ENCODE results near the gene ST6GALNAC2. TPM values are rescaled to one million over a fixed set of nuclear protein-coding genes. Genes with fewer than 3 reads are reported as not detected.
A peak's percentile ranks its signal among the peaks of the same experiment; 100 is the strongest.
"Not testable (repeated sequence)": the region's sequence is repeated elsewhere in the genome, so short reads cannot be mapped to it uniquely, and the experiment has no call there.

The ST6GALNAC2 gene
- total RNA-seq, 2 donors from 2014 or later = 6.9 to 10.1 TPM

GRCh38 chr17:76566988-76567431 is 18.6 kb downstream of the ST6GALNAC2 start:
- DNase-seq = no peak
- Histone ChIP-seq H3K4me3 (no peak overlapping the region), H3K27me3 (no peaks in the 10 kb centered on the region), H3K27ac (peak overlapping the region; percentile 45 to 88 (median 71)), H3K9me3 (no peaks in the 10 kb centered on the region), H3K4me1 (peaks cover 48% of the 10 kb centered on the region), H3K36me3 (replicated peaks in 1 of 2; ENCODE audit: insufficient read depth in 1 of 2, low read depth in 2 of 2) (peaks cover 0 to 2% of the 10 kb centered on the region in 2 donors)
- no peak for ATAC-seq
- WGBS, 2 donors = 37 to 61% methylated on average over 5 of the region's 5 CpGs
- intact Hi-C loops (cut with DNase I) = no loop called here
- TF ChIP-seq POLR2A (IDR thresholded peaks at IDR 0.05) = no peak
- TF ChIP-seq, protein P1, sequence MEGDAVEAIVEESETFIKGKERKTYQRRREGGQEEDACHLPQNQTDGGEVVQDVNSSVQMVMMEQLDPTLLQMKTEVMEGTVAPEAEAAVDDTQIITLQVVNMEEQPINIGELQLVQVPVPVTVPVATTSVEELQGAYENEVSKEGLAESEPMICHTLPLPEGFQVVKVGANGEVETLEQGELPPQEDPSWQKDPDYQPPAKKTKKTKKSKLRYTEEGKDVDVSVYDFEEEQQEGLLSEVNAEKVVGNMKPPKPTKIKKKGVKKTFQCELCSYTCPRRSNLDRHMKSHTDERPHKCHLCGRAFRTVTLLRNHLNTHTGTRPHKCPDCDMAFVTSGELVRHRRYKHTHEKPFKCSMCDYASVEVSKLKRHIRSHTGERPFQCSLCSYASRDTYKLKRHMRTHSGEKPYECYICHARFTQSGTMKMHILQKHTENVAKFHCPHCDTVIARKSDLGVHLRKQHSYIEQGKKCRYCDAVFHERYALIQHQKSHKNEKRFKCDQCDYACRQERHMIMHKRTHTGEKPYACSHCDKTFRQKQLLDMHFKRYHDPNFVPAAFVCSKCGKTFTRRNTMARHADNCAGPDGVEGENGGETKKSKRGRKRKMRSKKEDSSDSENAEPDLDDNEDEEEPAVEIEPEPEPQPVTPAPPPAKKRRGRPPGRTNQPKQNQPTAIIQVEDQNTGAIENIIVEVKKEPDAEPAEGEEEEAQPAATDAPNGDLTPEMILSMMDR (IDR thresholded peaks at IDR 0.05) = no peak

- no peak overlapping the region for H3K4me3 ChIP-seq
- DNase-seq = no peak
- WGBS, 2 donors = 76 to 78% methylated on average over 3 of the region's 3 CpGs
- TF ChIP-seq POLR2A (IDR thresholded peaks at IDR 0.05) = no peak
- TF ChIP-seq, protein P1 (IDR thresholded peaks at IDR 0.05) = no peak
- peaks cover 2% of the 10 kb centered on the region in 2 donors for H3K36me3 ChIP-seq (replicated peaks in 1 of 2; ENCODE audit: insufficient read depth in 1 of 2, low read depth in 2 of 2)
- H3K27ac ChIP-seq = peak overlapping the region in 3 of 4 donors; percentile 65 to 88 (median 77)
- peaks cover 52% of the 10 kb centered on the region for H3K4me1 ChIP-seq
- no peaks in the 10 kb centered on the region for H3K9me3 ChIP-seq
- intact Hi-C loops (cut with DNase I) = no loop called here
- H3K27me3 ChIP-seq = no peaks in the 10 kb centered on the region
- no peak for ATAC-seq
Observed at GRCh38 chr17:76566613-76566943, 19.1 kb downstream of the ST6GALNAC2 start.

- no peaks in the 10 kb centered on the region for H3K9me3 ChIP-seq
- H3K27me3 ChIP-seq = no peaks in the 10 kb centered on the region
- ATAC-seq (no peak), DNase-seq (no peak)
- peak overlapping the region in 1 of 4 donors; percentile 65 for H3K27ac ChIP-seq
- intact Hi-C loops (cut with DNase I) = no loop called here
- peaks cover 58% of the 10 kb centered on the region for H3K4me1 ChIP-seq
- TF ChIP-seq POLR2A (IDR thresholded peaks at IDR 0.05) = no peak
- TF ChIP-seq, protein P1 (IDR thresholded peaks at IDR 0.05) = no peak
- peaks cover 2 to 8% of the 10 kb centered on the region in 2 donors for H3K36me3 ChIP-seq (replicated peaks in 1 of 2; ENCODE audit: insufficient read depth in 1 of 2, low read depth in 2 of 2)
- 93 to 94% methylated on average over 14 of the region's 14 CpGs for WGBS, 2 donors
- no peak overlapping the region for H3K4me3 ChIP-seq
Observed at GRCh38 chr17:76565728-76566612, 19.7 kb downstream of the ST6GALNAC2 start.

DNA sequence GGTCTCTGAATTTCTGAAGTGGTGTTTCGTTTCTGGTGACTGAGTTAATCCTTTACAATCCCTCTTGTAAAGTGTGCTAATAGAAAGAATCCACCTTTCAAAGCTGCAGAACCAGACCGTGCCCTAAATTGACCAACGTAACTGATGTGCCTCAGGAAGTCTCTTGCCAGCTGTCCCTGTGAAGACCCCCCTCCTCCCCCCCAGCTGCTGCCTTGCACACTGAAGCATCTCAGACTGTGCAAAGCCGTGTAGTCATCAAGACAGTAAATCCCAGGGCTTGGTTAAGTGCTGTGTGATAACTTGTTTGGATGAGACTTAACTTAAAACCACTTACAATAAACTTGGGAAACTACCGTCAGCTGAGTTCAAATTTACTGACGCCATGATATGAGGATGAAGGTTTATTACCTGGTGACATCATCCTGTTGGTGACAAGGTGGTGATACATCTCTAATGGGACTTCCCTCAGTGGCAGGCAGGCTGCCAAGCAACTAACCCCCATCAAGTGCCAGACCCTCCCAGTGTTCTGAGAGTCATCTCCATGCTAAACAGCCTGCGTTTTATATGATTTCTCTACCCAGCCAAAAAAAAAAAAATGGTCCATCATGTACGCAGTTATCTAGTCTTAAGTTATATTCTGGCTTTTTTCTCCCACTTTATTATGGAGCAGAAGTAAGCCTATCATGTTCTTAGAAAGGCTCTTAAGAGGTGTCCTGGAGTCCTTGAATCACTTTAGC is 20.5 kb downstream of the ST6GALNAC2 start:
- H3K36me3 ChIP-seq (replicated peaks in 1 of 2; ENCODE audit: insufficient read depth in 1 of 2, low read depth in 2 of 2); ATAC-seq; H3K4me3 ChIP-seq; H3K9me3 ChIP-seq; DNase-seq; intact Hi-C loops (cut with DNase I); H3K27me3 ChIP-seq: not testable (repeated sequence)
- Histone ChIP-seq H3K27ac (peak overlapping the region in 2 of 4 donors; percentile 5 to 10), H3K4me1 (peaks cover 62% of the 10 kb centered on the region)
- WGBS, 2 donors = 65 to 80% methylated on average over 5 to 8 of the region's 8 CpGs

GRCh38 chr17:76563359-76563758 is 22.3 kb downstream of the ST6GALNAC2 start:
- peaks cover 69% of the 10 kb centered on the region for H3K4me1 ChIP-seq
- 69 to 78% methylated on average over 2 of the region's 2 CpGs for WGBS, 2 donors
- H3K27ac ChIP-seq; H3K9me3 ChIP-seq; intact Hi-C loops (cut with DNase I); H3K36me3 ChIP-seq (replicated peaks in 1 of 2; ENCODE audit: insufficient read depth in 1 of 2, low read depth in 2 of 2); DNase-seq; H3K4me3 ChIP-seq; ATAC-seq; H3K27me3 ChIP-seq: not testable (repeated sequence)
